Measurements from ENCODE around the gene POMT1.
A peak's percentile ranks its signal among the peaks of the same experiment; 100 is the strongest.
"Not testable (repeated sequence)": the region's sequence is repeated elsewhere in the genome, so short reads cannot be mapped to it uniquely, and the experiment has no call there.

The POMT1 gene

GRCh38 chr9:131502781-131503625 lies at the start of gene POMT1:
TSS of gene POMT1 (plus strand) at chr9:131502918. CDS start at chr9:131504219, 1,301 bp downstream.
- peak; percentile 91 for DNase-seq

GRCh38 chr9:131454028-131454427 lies 48.7 kb upstream of the POMT1 start:
- no peak for DNase-seq

GRCh38 chr9:131455655-131456054 lies 47.1 kb upstream of the POMT1 start:
- not testable (repeated sequence) for DNase-seq

GRCh38 chr9:131457746-131458145 lies 45.0 kb upstream of the POMT1 start:
- no peak for DNase-seq

- DNase-seq: no peak
Measured at GRCh38 chr9:131459056-131459455, 43.7 kb upstream of the POMT1 start.

- DNase-seq: no peak
Measured at GRCh38 chr9:131461166-131461565, 41.6 kb upstream of the POMT1 start.

- DNase-seq: no peak
Measured at GRCh38 chr9:131464354-131465000, 38.2 kb upstream of the POMT1 start.

- no peak for DNase-seq
Measured at GRCh38 chr9:131465401-131465800, 37.3 kb upstream of the POMT1 start.

- DNase-seq: no peak
Measured at GRCh38 chr9:131467214-131467935, 35.3 kb upstream of the POMT1 start.

GRCh38 chr9:131468031-131468430 lies 34.7 kb upstream of the POMT1 start:
- DNase-seq: no peak

GRCh38 chr9:131469356-131469755 lies 33.4 kb upstream of the POMT1 start:
- no peak for DNase-seq

GRCh38 chr9:131469951-131470350 lies 32.8 kb upstream of the POMT1 start:
- DNase-seq: no peak

- DNase-seq: no peak
Measured at GRCh38 chr9:131470581-131470991, 32.1 kb upstream of the POMT1 start.

GRCh38 chr9:131472085-131472484 lies 30.6 kb upstream of the POMT1 start:
- not testable (repeated sequence) for DNase-seq

- DNase-seq: no peak
Measured at GRCh38 chr9:131473198-131473885, 29.4 kb upstream of the POMT1 start.

GRCh38 chr9:131473891-131474290 lies 28.8 kb upstream of the POMT1 start:
- DNase-seq: no peak

- DNase-seq: no peak
Measured at GRCh38 chr9:131474711-131475110, 28.0 kb upstream of the POMT1 start.

- no peak for DNase-seq
Measured at GRCh38 chr9:131475111-131475955, 27.4 kb upstream of the POMT1 start.

- no peak for DNase-seq
Measured at GRCh38 chr9:131475956-131476776, 26.6 kb upstream of the POMT1 start.

- no peak for DNase-seq
Measured at GRCh38 chr9:131476777-131477345, 25.9 kb upstream of the POMT1 start.

GRCh38 chr9:131477367-131477766 lies 25.4 kb upstream of the POMT1 start:
- DNase-seq: no peak
